Esophagus muscularis mucosa (tissue), 4 donors: ENCODE data around the gene GFM2.

ENCODE experiments used
- CTCF ChIP-seq, 3 experiments: fragments of 200-600 bp in 2 of 3; fragments of 450-650 bp in 1 of 3; sonication (generic) in 2 of 3; IDR thresholded peaks; one replicate each; pipeline ENCODE4 v1.5.1; 2017 to 2019; ENCODE audit warnings: antibody characterized with exemption in 3 of 3, mild to moderate bottlenecking in 2 of 3, moderate library complexity in 1 of 3
- EP300 ChIP-seq: sonication (generic); formaldehyde crosslinking; IDR thresholded peaks from one replicate; pipeline ENCODE4 v1.6.1; 2017; ENCODE audit warnings: antibody characterized with exemption
- POLR2A ChIP-seq: fragments of 450-650 bp; IDR thresholded peaks from one replicate; pipeline ENCODE4 v1.6.1; 2017; ENCODE audit warnings: antibody characterized with exemption, moderate library complexity, mild to moderate bottlenecking, low read depth
- POLR2AphosphoS5 ChIP-seq, 2 donors: sonication (generic); formaldehyde crosslinking; IDR thresholded peaks; one replicate each; pipeline ENCODE4 v1.6.1; 2017; ENCODE audit warnings: antibody characterized with exemption in 2 of 2

GRCh38 chr5:74766418-74766848 is 484 bp downstream of the GFM2 start:
- TF ChIP-seq CTCF (IDR thresholded peaks at IDR 0.05) (peak in 1 of 3 experiments; percentile 45), EP300 (no peak), POLR2AphosphoS5 (IDR thresholded peaks at IDR 0.05) (no peak), POLR2A (no peak)
